HFFc6 (cell line): ENCODE data around the gene DLX3. TPM values are rescaled to one million over a fixed set of nuclear protein-coding genes. Genes with fewer than 3 reads are reported as not detected.

Experiments
- DNase-seq: peaks from one replicate; pipeline ENCODE4 v3.0.0-alpha.2; 2018
- H3K27ac Mint-ChIP-seq: 2 replicates; pipeline ENCODE4 v1.8.0; 2020; ENCODE audit warnings: mild to moderate bottlenecking, mixed read lengths
- H3K27me3 Mint-ChIP-seq: 2 replicates; pipeline ENCODE4 v1.8.0; 2021; ENCODE audit warnings: mild to moderate bottlenecking, moderate library complexity, mixed read lengths; ENCODE audit not compliant: insufficient read depth
- H3K36me3 Mint-ChIP-seq: 2 replicates; pipeline ENCODE4 v1.8.0; 2021; ENCODE audit warnings: low read depth, mixed read lengths
- H3K4me1 Mint-ChIP-seq: 2 replicates; pipeline ENCODE4 v1.8.0; 2020; ENCODE audit warnings: low read depth, mixed read lengths
- H3K4me3 Mint-ChIP-seq: 2 replicates; pipeline ENCODE4 v1.8.0; 2020; ENCODE audit warnings: mild to moderate bottlenecking, moderate library complexity, mixed read lengths
- H3K9me3 Mint-ChIP-seq: 2 replicates; pipeline ENCODE4 v1.8.0; 2020; ENCODE audit warnings: mild to moderate bottlenecking, mixed read lengths
- total RNA-seq, 6 experiments: library from RNA; stranded (reverse); fragmentation: NEBNext Ultra II Directional; extraction: Animal tissue kit (Norgen Biotek cat#: 25700); gene quantifications; 2 replicates in 1 of 6; 3 replicates in 5 of 6; pipeline ENCODE4 v1.2.3, GENCODE V29; 2021
- TF ChIP-seq, protein P1 (sequence below): fragments of 200-600 bp; sonication (generic); IDR thresholded peaks from 2 replicates; pipeline ENCODE4 v1.5.0; 2021; ENCODE audit warnings: antibody characterized with exemption, mild to moderate bottlenecking

The DLX3 gene
- total RNA-seq, 6 experiments from 2014 or later: not detected

- Mint-ChIP-seq H3K27ac (no peak overlapping the region), H3K27me3 (peaks cover 67% of the 10 kb centered on the region), H3K9me3 (no peaks in the 10 kb centered on the region), H3K4me1 (peaks cover 10% of the 10 kb centered on the region), H3K4me3 (no peak overlapping the region), H3K36me3 (no peaks in the 10 kb centered on the region)
- TF ChIP-seq, protein P1, sequence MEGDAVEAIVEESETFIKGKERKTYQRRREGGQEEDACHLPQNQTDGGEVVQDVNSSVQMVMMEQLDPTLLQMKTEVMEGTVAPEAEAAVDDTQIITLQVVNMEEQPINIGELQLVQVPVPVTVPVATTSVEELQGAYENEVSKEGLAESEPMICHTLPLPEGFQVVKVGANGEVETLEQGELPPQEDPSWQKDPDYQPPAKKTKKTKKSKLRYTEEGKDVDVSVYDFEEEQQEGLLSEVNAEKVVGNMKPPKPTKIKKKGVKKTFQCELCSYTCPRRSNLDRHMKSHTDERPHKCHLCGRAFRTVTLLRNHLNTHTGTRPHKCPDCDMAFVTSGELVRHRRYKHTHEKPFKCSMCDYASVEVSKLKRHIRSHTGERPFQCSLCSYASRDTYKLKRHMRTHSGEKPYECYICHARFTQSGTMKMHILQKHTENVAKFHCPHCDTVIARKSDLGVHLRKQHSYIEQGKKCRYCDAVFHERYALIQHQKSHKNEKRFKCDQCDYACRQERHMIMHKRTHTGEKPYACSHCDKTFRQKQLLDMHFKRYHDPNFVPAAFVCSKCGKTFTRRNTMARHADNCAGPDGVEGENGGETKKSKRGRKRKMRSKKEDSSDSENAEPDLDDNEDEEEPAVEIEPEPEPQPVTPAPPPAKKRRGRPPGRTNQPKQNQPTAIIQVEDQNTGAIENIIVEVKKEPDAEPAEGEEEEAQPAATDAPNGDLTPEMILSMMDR: no peak
- no peak for DNase-seq
Measured at GRCh38 chr17:49972486-49973270, 22.3 kb downstream of the DLX3 start.

DNA sequence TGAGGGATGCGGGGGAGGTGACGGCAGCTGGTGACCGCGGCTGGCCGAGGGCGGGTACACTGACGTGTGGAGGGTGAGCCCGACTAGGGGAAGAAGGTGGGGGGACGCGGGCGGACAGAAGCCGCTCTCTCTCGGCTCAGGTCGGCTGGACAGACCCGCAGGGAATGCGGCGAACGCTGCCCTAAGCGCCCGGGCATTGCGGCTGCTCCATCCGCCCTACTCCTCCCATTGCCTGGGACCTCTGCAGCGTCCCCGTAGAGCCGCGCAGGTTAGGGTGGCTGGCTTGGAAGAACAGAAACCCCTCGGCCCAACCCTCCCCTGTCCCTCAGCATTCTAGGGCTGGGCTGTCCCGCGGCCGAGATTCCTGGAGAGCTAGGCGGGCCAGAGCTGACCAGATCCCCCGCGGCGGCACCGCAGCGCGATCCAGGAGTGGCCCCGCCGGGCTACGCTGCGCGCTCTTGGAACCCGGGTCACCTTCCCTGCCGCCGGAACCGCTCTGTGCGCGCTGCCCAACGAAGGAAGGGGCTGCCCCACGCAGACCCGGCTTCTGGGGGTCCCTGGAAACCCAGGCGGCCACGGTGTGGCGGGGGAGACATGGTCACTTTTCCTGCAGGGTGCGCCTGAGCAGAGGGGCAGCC lies 23.1 kb downstream of the DLX3 start:
- Mint-ChIP-seq H3K4me3 (no peak overlapping the region), H3K27me3 (peaks cover 70% of the 10 kb centered on the region), H3K36me3 (no peaks in the 10 kb centered on the region)

GRCh38 chr17:49971199-49971847 lies 23.7 kb downstream of the DLX3 start:
- no peaks in the 10 kb centered on the region for H3K36me3 Mint-ChIP-seq
- no peak overlapping the region for H3K4me3 Mint-ChIP-seq
- H3K9me3 Mint-ChIP-seq: no peaks in the 10 kb centered on the region
- no peak overlapping the region for H3K27ac Mint-ChIP-seq
- TF ChIP-seq, protein P1: no peak
- no peak for DNase-seq
- no peaks in the 10 kb centered on the region for H3K4me1 Mint-ChIP-seq
- peaks cover 74% of the 10 kb centered on the region for H3K27me3 Mint-ChIP-seq

More for the DNA sequence above, 23.1 kb downstream of the DLX3 start:
- H3K27ac Mint-ChIP-seq: no peak overlapping the region
- DNase-seq: no peak
- TF ChIP-seq, protein P1: no peak
- no peaks in the 10 kb centered on the region for H3K9me3 Mint-ChIP-seq
- H3K4me1 Mint-ChIP-seq: peaks cover 3% of the 10 kb centered on the region; the same call in 1 of the 2 replicates

DNA sequence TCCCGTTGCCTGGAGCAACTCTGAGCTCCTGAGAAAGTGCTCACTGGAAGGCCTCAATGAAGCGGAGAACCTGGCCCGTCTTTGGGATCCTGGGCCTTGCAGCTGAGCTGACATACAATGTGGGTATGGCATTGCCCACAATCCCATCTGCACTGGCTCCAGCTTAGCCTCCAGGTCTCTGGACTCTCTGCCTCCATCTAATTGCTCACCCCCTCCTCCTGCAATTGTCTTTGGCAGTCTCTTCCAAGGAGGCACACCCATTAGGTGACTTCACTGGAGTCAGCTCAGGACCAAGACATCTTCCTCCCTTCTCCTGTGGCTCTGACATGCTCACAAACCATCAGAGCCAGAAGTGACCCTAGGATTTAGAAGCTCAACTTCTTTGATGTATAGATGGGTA lies 24.5 kb downstream of the DLX3 start:
- no peaks in the 10 kb centered on the region for H3K4me1 Mint-ChIP-seq
- no peak overlapping the region for H3K27ac Mint-ChIP-seq
- H3K27me3 Mint-ChIP-seq: peaks cover 75% of the 10 kb centered on the region
- no peak overlapping the region; the same call in 1 of the 2 replicates for H3K4me3 Mint-ChIP-seq
- TF ChIP-seq, protein P1: no peak
- H3K9me3 Mint-ChIP-seq: no peaks in the 10 kb centered on the region
- H3K36me3 Mint-ChIP-seq: no peaks in the 10 kb centered on the region
- DNase-seq: no peak

DNA sequence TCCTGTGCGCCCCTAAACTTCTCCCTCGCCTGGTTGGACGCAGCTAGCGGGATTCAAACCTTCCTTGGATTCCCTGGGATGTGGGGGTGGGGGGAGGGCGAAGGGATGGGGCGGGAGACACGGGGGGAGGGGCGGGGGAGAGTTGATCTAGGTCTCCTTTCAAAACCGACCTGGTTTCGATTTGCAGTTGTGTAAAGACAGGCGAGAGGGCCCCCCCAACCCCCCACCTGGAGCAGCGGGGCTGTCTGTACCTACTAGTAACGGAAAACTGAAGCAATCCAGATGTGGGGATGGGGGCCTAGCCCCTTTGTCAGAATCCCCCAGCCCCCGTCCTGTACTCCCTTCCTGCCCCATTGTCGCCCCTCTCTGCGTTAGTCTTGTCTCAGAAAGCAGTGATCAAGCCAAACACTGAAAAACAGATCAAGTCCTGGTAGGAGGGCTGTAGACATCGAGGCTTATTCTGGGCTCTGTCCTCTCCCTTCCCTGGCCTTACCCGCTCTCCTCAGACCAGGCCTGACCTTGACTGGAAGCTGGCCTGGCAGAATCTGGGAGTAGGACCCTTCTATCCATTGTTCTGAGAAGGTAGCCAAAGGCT lies 25.1 kb downstream of the DLX3 start:
- no peaks in the 10 kb centered on the region for H3K36me3 Mint-ChIP-seq

More for the DNA sequence above, 25.1 kb downstream of the DLX3 start:
- no peak for DNase-seq
- Mint-ChIP-seq H3K27me3 (peaks cover 75% of the 10 kb centered on the region), H3K4me1 (no peaks in the 10 kb centered on the region), H3K4me3 (peak overlapping the region; percentile 50), H3K27ac (no peak overlapping the region), H3K9me3 (no peaks in the 10 kb centered on the region)
- TF ChIP-seq, protein P1: no peak
